IPS-11a (cell line): ENCODE data around the gene GATA1.
A peak's percentile ranks its signal among the peaks of the same experiment; 100 is the strongest.

Source experiments
- H3K4me3 ChIP-seq: one replicate; pipeline ENCODE4 v1.5.1; 2013; ENCODE audit warnings: low read depth, low read length, control low read depth

Gene GATA1

GRCh38 chrX:48786341-48786800, at the start of gene GATA1:
Gene GATA1 (plus strand): TSS chrX:48786590. CDS start chrX:48791110, 4,520 bp downstream.
- no peak within 1 kb of the TSS for H3K4me3 ChIP-seq

- H3K4me3 ChIP-seq, result no peak overlapping the region
These were observed 49.5 kb upstream of the GATA1 start for GRCh38 chrX:48736878-48737212.

DNA sequence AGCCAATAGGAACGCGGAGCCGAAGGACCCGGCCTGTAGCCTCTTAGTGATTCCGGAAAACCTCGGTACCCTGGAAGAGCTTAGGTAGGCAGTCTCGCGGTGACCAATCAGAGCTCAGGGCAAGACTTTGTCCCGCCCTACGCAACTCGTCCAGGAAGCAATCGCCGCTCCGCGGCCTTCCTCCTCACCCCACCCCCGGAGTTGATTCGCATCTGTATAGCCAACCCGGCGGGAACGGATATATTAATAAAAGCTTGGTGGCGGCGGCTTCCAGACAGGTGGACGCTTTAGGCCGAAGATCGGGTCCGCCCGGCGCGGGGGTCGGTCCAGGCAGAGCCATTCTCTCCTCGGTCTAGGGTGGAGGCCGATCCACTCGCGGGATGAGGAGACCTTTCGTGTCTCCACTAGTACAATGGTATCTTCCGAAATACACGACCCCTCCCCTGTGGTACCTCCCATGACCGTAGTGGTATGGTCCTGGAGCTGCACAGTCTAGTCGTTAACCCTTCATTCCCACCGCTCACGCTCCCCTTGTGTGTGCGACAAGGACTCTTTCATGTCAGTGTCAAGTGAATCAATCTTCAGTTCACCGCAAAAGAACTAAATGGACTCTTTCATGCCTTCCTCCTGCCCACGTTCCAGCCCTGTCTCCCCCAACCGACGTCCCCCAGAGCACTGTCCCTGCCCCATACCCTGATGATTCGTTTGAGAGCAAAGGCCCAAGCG, 49.0 kb upstream of the GATA1 start:
- H3K4me3 ChIP-seq, result peak overlapping the region; percentile 72

GRCh38 chrX:48737940-48738339, 48.5 kb upstream of the GATA1 start:
- H3K4me3 ChIP-seq, result peak overlapping the region; percentile 72

- no peak overlapping the region for H3K4me3 ChIP-seq
These were observed 44.6 kb upstream of the GATA1 start for GRCh38 chrX:48741834-48742233.

GRCh38 chrX:48745222-48745621, 41.2 kb upstream of the GATA1 start:
- H3K4me3 ChIP-seq, result no peak overlapping the region

- H3K4me3 ChIP-seq, result no peak overlapping the region
These were observed 38.9 kb upstream of the GATA1 start for GRCh38 chrX:48747415-48748016.

DNA sequence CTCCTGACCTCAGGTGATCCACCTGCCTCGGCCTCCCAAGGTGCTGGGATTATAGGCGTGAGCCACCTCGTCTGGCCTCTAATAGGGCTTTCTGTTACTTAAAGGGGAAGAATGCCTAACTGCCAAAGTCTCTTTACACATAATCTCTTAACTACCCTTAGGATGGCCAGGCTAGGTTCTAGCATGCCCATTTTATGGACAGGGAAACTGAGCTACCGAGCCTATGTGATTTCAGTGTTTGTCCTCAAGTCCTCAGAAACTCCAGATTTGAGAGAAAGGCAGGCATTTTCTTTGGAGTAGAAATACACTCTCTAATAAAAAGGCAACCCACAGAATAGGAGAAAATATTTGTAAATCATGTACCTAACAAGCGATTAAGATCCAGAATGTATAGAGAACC, 37.2 kb upstream of the GATA1 start:
- H3K4me3 ChIP-seq, result no peak overlapping the region

DNA sequence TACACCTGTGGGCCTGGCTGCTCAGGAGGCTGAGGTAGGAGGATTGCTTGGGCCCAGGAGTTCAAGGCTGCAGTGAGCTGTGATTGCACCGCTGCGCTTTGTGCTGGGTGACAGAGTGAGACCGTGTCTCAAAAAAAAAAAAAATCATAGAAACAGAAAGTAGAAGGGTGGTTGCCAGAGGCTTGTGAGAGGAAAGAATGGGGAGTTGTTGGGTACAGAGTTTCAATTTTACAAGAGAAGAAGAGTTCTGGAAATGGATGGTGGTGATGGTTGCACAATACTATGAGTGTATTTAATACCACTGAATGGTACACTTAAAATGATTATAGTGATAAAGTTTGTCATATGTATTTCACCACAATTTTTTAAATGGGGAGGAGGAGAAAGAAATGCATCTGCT, 35.0 kb upstream of the GATA1 start:
- H3K4me3 ChIP-seq, result no peak overlapping the region

- H3K4me3 ChIP-seq, result no peak overlapping the region
These were observed 33.9 kb upstream of the GATA1 start for GRCh38 chrX:48752498-48752897.

DNA sequence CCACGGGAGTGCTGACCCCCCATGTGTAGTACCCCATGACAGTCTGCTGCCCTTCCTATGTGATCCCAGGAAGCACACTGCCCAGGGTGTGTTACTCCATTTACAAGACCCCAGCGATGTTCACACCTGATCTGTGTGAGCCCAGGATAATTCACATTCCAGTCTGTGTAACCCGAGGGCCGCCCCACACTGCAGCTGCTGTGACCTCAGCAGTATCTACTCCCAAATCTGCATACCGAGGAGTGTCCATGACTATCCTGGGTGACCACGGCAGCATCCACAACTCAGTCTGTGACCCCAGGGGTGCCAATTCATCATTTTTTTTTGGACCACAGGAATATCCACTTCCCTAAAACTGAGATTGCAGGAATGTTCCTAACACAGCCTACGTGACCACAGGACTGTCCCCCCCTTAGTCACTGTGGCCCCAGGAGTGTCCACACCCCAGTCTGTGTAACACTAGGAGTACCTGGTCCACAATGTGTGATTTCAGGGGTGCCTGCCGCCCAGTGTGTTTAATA, 32.6 kb upstream of the GATA1 start:
- no peak overlapping the region for H3K4me3 ChIP-seq

DNA sequence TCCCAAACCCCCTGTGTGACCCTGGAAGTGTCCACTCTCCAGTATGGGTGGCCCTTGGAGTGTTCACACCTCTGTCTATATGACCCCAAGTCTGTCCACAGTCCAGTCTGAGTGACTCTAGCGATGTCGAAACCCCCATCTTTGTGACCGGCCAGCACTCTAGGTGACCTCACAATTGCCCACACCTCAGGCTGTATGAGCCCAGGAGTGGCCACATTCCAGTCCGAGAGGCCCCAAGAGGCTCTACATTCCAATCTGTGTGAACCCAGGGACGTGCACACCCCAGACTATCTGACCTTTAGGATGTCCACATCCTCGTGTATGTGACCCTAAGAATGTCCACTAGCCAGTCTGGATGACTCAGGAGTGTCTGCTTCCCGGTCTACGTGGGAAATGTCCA, 32.2 kb upstream of the GATA1 start:
- no peak overlapping the region for H3K4me3 ChIP-seq

DNA sequence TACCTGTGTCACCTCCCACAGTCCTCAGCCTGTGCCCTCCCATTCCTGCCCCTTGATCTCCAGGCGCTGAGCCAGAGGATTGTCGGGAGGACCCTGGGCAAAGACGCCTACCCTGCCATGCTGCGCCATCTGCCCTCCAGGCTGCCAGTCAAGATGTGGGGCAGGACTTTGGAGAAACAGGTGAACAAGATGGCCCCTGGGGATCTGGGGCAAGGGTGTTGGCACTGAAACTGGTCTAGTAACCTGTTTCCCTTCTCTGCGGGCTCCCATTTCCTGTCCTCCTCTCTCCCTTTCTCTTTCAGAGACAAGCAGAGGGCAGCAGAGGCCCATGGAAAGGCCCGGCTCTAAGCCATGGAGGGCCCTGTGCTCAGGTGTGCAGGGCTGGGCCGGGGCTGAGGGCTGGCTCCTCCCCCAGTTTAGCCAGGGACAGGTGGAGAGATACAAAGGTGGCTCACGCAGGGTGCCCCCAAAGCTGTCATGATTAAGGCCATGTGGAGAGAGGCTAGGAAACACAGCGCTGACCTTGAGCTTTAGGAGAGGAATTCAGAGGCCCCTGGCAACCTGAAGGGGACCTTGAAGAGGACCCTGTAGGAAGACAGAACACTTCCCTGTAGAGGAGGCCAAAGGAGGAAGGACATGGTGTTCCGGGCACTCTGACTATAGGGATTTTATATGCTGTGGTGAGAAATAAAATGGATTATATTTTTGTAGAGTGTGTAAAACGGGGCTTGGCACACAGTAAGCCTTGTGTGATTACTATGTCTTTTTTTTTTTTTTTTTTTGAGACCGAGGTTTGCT, 24.5 kb upstream of the GATA1 start, which contains the start of gene GLOD5:
GLOD5 (plus strand) TSS at position 74 of the 798 bp plus-strand sequence; CDS start at position 118, 44 bp downstream.
- no peak within 1 kb of the TSS for H3K4me3 ChIP-seq

GRCh38 chrX:48769230-48769629, 17.2 kb upstream of the GATA1 start:
- H3K4me3 ChIP-seq, result no peak overlapping the region

- no peak overlapping the region for H3K4me3 ChIP-seq
These were observed 16.1 kb upstream of the GATA1 start for GRCh38 chrX:48770296-48770695.

- no peak overlapping the region for H3K4me3 ChIP-seq
These were observed 13.8 kb upstream of the GATA1 start for GRCh38 chrX:48772602-48773001.

GRCh38 chrX:48776818-48777439, 9.5 kb upstream of the GATA1 start:
- no peak overlapping the region for H3K4me3 ChIP-seq

DNA sequence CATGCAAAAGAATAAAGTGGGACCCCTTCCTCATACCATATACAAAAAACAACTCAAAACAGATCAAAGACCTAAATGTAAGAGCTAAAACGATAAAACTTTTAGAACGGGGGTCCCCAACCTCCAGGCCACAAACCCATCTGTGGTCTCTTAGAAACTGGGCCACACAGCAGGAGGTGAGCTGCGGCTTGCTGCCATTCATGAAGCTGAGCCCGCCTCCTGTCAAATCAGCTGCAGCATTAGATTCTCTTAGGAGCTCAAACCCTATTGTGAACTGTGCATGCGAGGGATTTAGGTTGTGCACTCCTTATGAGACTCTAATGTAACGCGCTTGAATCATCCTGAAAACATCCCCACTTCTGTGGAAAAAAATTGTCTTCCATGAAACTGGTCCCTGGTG, 7.0 kb upstream of the GATA1 start:
- no peak overlapping the region for H3K4me3 ChIP-seq

GRCh38 chrX:48781705-48782104, 4.7 kb upstream of the GATA1 start:
- H3K4me3 ChIP-seq, result no peak overlapping the region

- H3K4me3 ChIP-seq, result no peak overlapping the region
These were observed 4.2 kb upstream of the GATA1 start for GRCh38 chrX:48782216-48782615.

DNA sequence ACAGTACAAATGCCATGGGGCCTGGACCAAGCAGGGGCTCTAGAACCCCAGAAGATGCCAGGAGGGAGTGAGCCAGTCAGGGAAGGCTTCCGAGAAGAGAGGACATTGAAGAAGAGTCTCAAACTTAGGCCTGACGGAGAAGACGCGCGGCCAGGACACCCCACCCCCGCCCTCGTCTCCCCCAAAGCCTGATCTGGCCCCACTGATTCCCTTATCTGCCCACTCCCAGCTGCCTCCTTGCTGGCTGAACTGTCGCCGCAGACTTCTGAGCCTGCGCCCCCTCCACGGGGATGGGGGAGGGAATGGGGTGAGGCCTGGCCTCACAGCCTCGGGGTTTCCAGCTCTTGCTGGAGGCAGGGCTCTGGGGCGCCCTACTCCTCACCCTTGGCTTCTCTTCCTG, 3.6 kb upstream of the GATA1 start:
- no peak overlapping the region for H3K4me3 ChIP-seq
